ENCODE data around the gene TARBP1.

TARBP1 gene

GRCh38 chr1:234484218-234484617 is 5.2 kb upstream of the TARBP1 start:
- DNase-seq: no peak

GRCh38 chr1:234481771-234482170 is 2.8 kb upstream of the TARBP1 start:
- no peak for DNase-seq

GRCh38 chr1:234479866-234480265 is 887 bp upstream of the TARBP1 start:
- no peak for DNase-seq

GRCh38 chr1:234479310-234479559 is 256 bp upstream of the TARBP1 start:
- DNase-seq: no peak

GRCh38 chr1:234478152-234478480 is 863 bp downstream of the TARBP1 start:
- peak; percentile 71 to 73 for DNase-seq

GRCh38 chr1:234477386-234478151 is 1.4 kb downstream of the TARBP1 start:
- no peak for DNase-seq

GRCh38 chr1:234476172-234476571 is 2.8 kb downstream of the TARBP1 start:
- no peak for DNase-seq

GRCh38 chr1:234475167-234475793 is 3.7 kb downstream of the TARBP1 start:
- no peak for DNase-seq

- no peak for DNase-seq
Observed at GRCh38 chr1:234474375-234474774, 4.6 kb downstream of the TARBP1 start.

- no peak for DNase-seq
Observed at GRCh38 chr1:234473118-234473517, 5.9 kb downstream of the TARBP1 start.

- no peak for DNase-seq
Observed at GRCh38 chr1:234469376-234469775, 9.6 kb downstream of the TARBP1 start.

- no peak for DNase-seq
Observed at GRCh38 chr1:234468580-234468979, 10.4 kb downstream of the TARBP1 start.

GRCh38 chr1:234467821-234468220 is 11.2 kb downstream of the TARBP1 start:
- DNase-seq: no peak

GRCh38 chr1:234466945-234467344 is 12.0 kb downstream of the TARBP1 start:
- no peak for DNase-seq

- no peak for DNase-seq
Observed at GRCh38 chr1:234463749-234464148, 15.2 kb downstream of the TARBP1 start.

- no peak for DNase-seq
Observed at GRCh38 chr1:234460652-234461051, 18.3 kb downstream of the TARBP1 start.

GRCh38 chr1:234458352-234459017 is 20.5 kb downstream of the TARBP1 start:
- DNase-seq: no peak

- no peak for DNase-seq
Observed at GRCh38 chr1:234454926-234455325, 24.1 kb downstream of the TARBP1 start.

- no peak for DNase-seq
Observed at GRCh38 chr1:234452406-234452965, 26.5 kb downstream of the TARBP1 start.

GRCh38 chr1:234440348-234440747 is 38.6 kb downstream of the TARBP1 start:
- DNase-seq: no peak

GRCh38 chr1:234438579-234438978 is 40.4 kb downstream of the TARBP1 start:
- DNase-seq: no peak

- DNase-seq: no peak
Observed at GRCh38 chr1:234437423-234438171, 41.4 kb downstream of the TARBP1 start.

GRCh38 chr1:234435620-234436019 is 43.4 kb downstream of the TARBP1 start:
- no peak for DNase-seq

Measured in stimulated activated CD4-positive, alpha-beta T cell treated with anti-CD3 and anti-CD28 coated beads, Interleukin-2, amount 100 ng/mL, for 24 hours (primary cell).